CD4-positive, CD25-positive, alpha-beta regulatory T cell (primary cell): ENCODE measurements around the gene ITSN1. TPM values are rescaled to one million over a fixed set of nuclear protein-coding genes. Genes with fewer than 3 reads are reported as not detected.
"Not testable (repeated sequence)": the region's sequence is repeated elsewhere in the genome, so short reads cannot be mapped to it uniquely, and the experiment has no call there.

Experiments
- ATAC-seq, 2 donors: fragments of 150-1000 bp; cut with Tn5 transposase; one replicate each; pipeline ENCODE4 v1.10.0; 2021; ENCODE audit warnings: low read depth in 2 of 2, moderate number of reproducible peaks in 2 of 2, moderate library complexity in 1 of 2
- DNase-seq, 3 donors: peaks; one replicate each; pipeline versions ENCODE4 v3.0.0 to v3.0.0-alpha.2; 2012 to 2022; ENCODE audit warnings: mixed read lengths in 1 of 3
- H3K27ac ChIP-seq: one replicate; pipeline ENCODE4 v1.7.0; 2013; ENCODE audit warnings: mild to moderate bottlenecking, low read length; ENCODE audit not compliant: insufficient read depth, poor library complexity, severe bottlenecking
- H3K27me3 ChIP-seq: one replicate; pipeline ENCODE4 v1.7.0; 2013; ENCODE audit warnings: low read length; ENCODE audit not compliant: control insufficient read depth, insufficient read depth
- H3K36me3 ChIP-seq: one replicate; pipeline ENCODE4 v1.7.0; 2013; ENCODE audit warnings: mild to moderate bottlenecking, low read length, moderate library complexity; ENCODE audit not compliant: control insufficient read depth, insufficient read depth
- H3K4me1 ChIP-seq: 2 replicates; pipeline ENCODE4 v1.7.0; 2013; ENCODE audit warnings: mild to moderate bottlenecking, low read length; ENCODE audit not compliant: insufficient read depth, control insufficient read depth, poor library complexity, severe bottlenecking
- H3K4me3 ChIP-seq: one replicate; pipeline ENCODE4 v1.7.0; 2013; ENCODE audit warnings: low read depth, mild to moderate bottlenecking, low read length, moderate library complexity
- H3K9me3 ChIP-seq, 2 experiments: 1 replicate in 1 of 2; 2 replicates in 1 of 2; pipeline ENCODE4 v1.7.0; 2013; ENCODE audit warnings: low read length in 2 of 2, mild to moderate bottlenecking in 1 of 2, moderate library complexity in 1 of 2; ENCODE audit not compliant: control insufficient read depth in 2 of 2
- H3K27ac Mint-ChIP-seq, 3 donors: one replicate each; pipeline ENCODE4 v1.8.0; 2020 to 2022; ENCODE audit warnings: mild to moderate bottlenecking in 3 of 3, mixed read lengths in 3 of 3, moderate library complexity in 2 of 3
- H3K27me3 Mint-ChIP-seq: one replicate; pipeline ENCODE4 v1.8.0; 2022; ENCODE audit warnings: mild to moderate bottlenecking, mixed read lengths
- H3K36me3 Mint-ChIP-seq: one replicate; pipeline ENCODE4 v1.8.0; 2020; ENCODE audit warnings: mixed read lengths
- H3K4me1 Mint-ChIP-seq, 4 donors: one replicate each; pipeline ENCODE4 v1.8.0; 2020 to 2022; ENCODE audit warnings: mixed read lengths in 4 of 4, mild to moderate bottlenecking in 1 of 4
- H3K4me3 Mint-ChIP-seq, 4 donors: one replicate each; pipeline ENCODE4 v1.8.0; 2020 to 2022; ENCODE audit warnings: mild to moderate bottlenecking in 4 of 4, mixed read lengths in 4 of 4, moderate library complexity in 3 of 4
- H3K9me3 Mint-ChIP-seq, 7 donors: one replicate each; pipeline ENCODE4 v1.8.0; 2020 to 2022; ENCODE audit warnings: mixed read lengths in 7 of 7, mild to moderate bottlenecking in 3 of 7, moderate library complexity in 2 of 7
- polyA plus RNA-seq, 4 donors: library from polyadenylated mRNA; unstranded; fragments of 300-500 nt; fragmentation: Illumina TruSeq; gene quantifications; one replicate each; pipeline ENCODE4 v1.2.3, GENCODE V29; 2021
- total RNA-seq: library from RNA; stranded (reverse); gene quantifications from one replicate; pipeline ENCODE4 v1.2.3, GENCODE V29; 2022

ITSN1 gene
- total and polyA plus RNA-seq, 5 donors from 2014 or later = 0.17 to 1.1 (median 0.44) TPM

DNA sequence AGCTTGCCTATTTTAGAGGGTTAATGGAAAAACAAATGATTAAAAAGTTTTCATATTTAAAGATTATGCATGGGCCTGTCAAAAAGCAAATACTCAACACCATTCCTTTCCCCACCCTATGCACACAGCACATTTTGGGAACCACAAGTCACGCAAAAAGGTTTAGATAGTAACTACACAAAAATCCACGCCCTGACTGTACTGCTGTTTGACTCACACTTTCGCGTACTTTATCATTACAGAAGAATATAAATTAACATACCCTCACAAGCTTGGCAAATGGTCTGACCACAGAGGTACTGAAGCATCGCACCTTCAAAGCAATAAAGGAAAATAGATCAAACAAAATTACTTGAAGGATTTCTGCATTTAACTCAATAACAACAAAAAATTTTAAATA, 271.9 kb downstream of the ITSN1 start:
- peak overlapping the region in 2 of 3 donors; percentile 2 to 98 for H3K27ac Mint-ChIP-seq

GRCh38 chr21:33915368-33916199, 273.3 kb downstream of the ITSN1 start, which contains the start of gene ATP5PO:
Gene ATP5PO, minus strand, starts transcription at chr21:33915804. Its CDS starts 41 bp downstream, at chr21:33915763.
- Mint-ChIP-seq H3K9me3 (no peaks in the 10 kb centered on the region), H3K27me3 (no peaks in the 10 kb centered on the region), H3K36me3 (peaks cover 9% of the 10 kb centered on the region), H3K4me1 (peaks cover 20 to 49% (median 30%) of the 10 kb centered on the region in 4 donors), H3K4me3 (peak within 1 kb of the TSS; percentile 98 to 99 (median 98)), H3K27ac (peak within 1 kb of the TSS; percentile 85 to 98 (median 98))
- Histone ChIP-seq H3K4me1 (peaks cover 15% of the 10 kb centered on the region), H3K27me3 (no peaks in the 10 kb centered on the region), H3K36me3 (peaks cover 26% of the 10 kb centered on the region), H3K4me3 (peak within 1 kb of the TSS; percentile 87), H3K27ac (peak within 1 kb of the TSS; percentile 74), H3K9me3 (no peaks in the 10 kb centered on the region)
- ATAC-seq (peak; percentile 99 to 100), DNase-seq (peak; percentile 93 to 98 (median 94))

More for the DNA sequence above, 271.9 kb downstream of the ITSN1 start:
- no peaks in the 10 kb centered on the region for H3K27me3 Mint-ChIP-seq
- peaks cover 15% of the 10 kb centered on the region for H3K4me1 ChIP-seq
- H3K4me3 ChIP-seq = peak overlapping the region; percentile 87
- H3K36me3 ChIP-seq = peaks cover 40% of the 10 kb centered on the region
- no peak for DNase-seq
- no peak overlapping the region for H3K27ac ChIP-seq
- ATAC-seq = no peak
- H3K27me3 ChIP-seq = no peaks in the 10 kb centered on the region
- peak overlapping the region; percentile 98 to 99 (median 98) for H3K4me3 Mint-ChIP-seq
- no peaks in the 10 kb centered on the region for H3K9me3 ChIP-seq
- H3K9me3 Mint-ChIP-seq = no peaks in the 10 kb centered on the region
- H3K36me3 Mint-ChIP-seq = peaks cover 19% of the 10 kb centered on the region
- peaks cover 24 to 55% (median 31%) of the 10 kb centered on the region in 4 donors for H3K4me1 Mint-ChIP-seq

GRCh38 chr21:33916200-33916567, 273.9 kb downstream of the ITSN1 start:
- H3K27me3 ChIP-seq = no peaks in the 10 kb centered on the region
- DNase-seq = no peak
- peak overlapping the region; percentile 74 for H3K27ac ChIP-seq
- peak overlapping the region; percentile 85 to 98 (median 98) for H3K27ac Mint-ChIP-seq
- H3K27me3 Mint-ChIP-seq = no peaks in the 10 kb centered on the region
- peak overlapping the region; percentile 87 for H3K4me3 ChIP-seq
- H3K9me3 Mint-ChIP-seq = no peaks in the 10 kb centered on the region
- H3K4me1 ChIP-seq = peaks cover 15% of the 10 kb centered on the region
- ATAC-seq = no peak
- H3K4me3 Mint-ChIP-seq = peak overlapping the region; percentile 98 to 99 (median 98)
- H3K36me3 ChIP-seq = peaks cover 20% of the 10 kb centered on the region
- H3K4me1 Mint-ChIP-seq = peaks cover 20 to 43% (median 28%) of the 10 kb centered on the region in 4 donors
- H3K9me3 ChIP-seq = no peaks in the 10 kb centered on the region
- H3K36me3 Mint-ChIP-seq = peaks cover 5% of the 10 kb centered on the region

DNA sequence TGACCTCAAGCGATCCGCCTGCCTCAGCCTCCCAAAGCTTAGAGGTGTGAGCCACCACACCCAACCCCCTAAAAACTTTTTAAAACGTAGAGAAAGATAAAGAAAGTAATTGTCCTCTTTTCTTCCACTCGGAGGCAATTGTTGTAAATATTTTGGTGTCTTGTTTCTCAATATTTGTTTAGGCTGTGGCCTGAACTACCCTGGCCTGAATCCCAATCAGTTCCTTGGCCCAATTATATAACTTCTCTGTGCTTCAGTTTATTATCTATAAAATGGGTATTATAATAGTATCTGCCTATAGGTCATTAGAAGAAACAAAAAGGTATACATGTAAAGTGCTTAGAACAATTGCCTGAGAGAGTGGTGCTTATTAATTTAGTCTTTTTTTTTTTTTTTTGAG, 275.1 kb downstream of the ITSN1 start:
- Histone ChIP-seq H3K9me3 (no peaks in the 10 kb centered on the region), H3K27ac (no peak overlapping the region), H3K36me3 (peaks cover 9% of the 10 kb centered on the region), H3K4me1 (peaks cover 15% of the 10 kb centered on the region), H3K27me3 (no peaks in the 10 kb centered on the region), H3K4me3 (no peak overlapping the region)
- DNase-seq (no peak), ATAC-seq (no peak)
- Mint-ChIP-seq H3K9me3 (no peaks in the 10 kb centered on the region), H3K36me3 (peaks cover 3% of the 10 kb centered on the region), H3K4me3 (peak overlapping the region in 1 of 4 donors; percentile 54), H3K27ac (no peak overlapping the region), H3K27me3 (no peaks in the 10 kb centered on the region), H3K4me1 (peaks cover 18 to 39% (median 28%) of the 10 kb centered on the region in 4 donors)

DNA sequence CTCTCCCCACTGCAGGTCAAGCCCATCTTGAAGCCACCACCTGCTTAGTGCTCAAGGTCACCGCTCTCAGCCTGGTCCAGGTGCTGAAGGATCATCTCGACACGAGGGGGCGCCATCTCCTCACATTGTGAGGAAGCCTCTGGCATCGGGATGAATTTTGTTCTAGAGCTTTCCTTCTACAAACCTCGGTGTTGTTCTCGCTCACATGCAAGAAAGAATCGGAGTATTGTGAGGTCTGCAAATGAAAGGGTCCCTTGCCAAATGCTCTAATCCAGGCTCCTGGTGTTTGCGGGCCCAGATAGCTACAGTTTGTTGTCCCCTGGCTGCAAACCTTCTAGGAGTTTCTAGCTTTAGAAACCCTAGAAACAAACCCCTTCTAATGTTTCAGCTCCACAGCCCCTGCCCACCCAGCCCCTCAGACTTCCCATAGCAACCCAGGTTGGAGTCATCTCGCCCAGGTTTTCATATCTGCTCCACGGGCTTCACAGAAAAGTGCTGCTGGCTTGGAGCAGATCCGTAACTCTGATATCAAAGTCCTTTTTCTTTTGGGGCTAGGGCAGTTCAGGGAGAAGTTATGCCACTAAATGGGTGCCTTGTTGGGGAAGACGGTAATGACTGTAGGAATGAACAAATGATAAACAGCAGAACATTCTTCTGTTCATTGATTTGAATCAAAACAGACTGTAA, 281.9 kb downstream of the ITSN1 start:
- H3K27ac Mint-ChIP-seq = peak overlapping the region; percentile 12 to 88 (median 50)
- peak overlapping the region in 2 of 4 donors; percentile 3 to 13 for H3K4me3 Mint-ChIP-seq
- peaks cover 0 to 13% (median 10%) of the 10 kb centered on the region in 4 donors for H3K4me1 Mint-ChIP-seq
- Histone ChIP-seq H3K27ac (peak overlapping the region; percentile 49), H3K27me3 (no peaks in the 10 kb centered on the region), H3K4me3 (no peak overlapping the region), H3K36me3 (no peaks in the 10 kb centered on the region), H3K4me1 (peaks cover 8% of the 10 kb centered on the region), H3K9me3 (no peaks in the 10 kb centered on the region)
- DNase-seq = peak; percentile 79 to 89 (median 85)
- ATAC-seq = peak; percentile 94 to 96
- H3K9me3 Mint-ChIP-seq = peaks cover 0 to 7% (median 0%) of the 10 kb centered on the region in 7 donors
- H3K36me3 Mint-ChIP-seq = no peaks in the 10 kb centered on the region
- no peaks in the 10 kb centered on the region for H3K27me3 Mint-ChIP-seq

DNA sequence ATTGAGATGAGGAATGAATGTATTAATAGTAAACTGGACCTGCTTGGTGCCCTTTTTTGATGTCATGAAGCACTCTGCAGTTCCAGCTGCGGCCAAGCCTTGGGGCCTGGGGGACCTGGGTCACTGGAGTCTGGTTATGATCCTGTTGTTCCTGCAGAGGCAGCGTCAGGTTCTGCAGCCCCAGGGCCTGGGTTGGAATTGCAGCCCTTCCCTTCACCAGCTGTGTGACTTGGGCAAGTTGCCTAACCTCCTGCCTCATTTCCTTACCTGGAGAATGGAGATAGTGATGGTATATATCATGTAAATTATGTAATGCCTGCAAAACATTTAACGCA, 282.4 kb downstream of the ITSN1 start:
- H3K4me1 Mint-ChIP-seq = peaks cover 0 to 13% (median 10%) of the 10 kb centered on the region in 4 donors
- Histone ChIP-seq H3K4me3 (no peak overlapping the region), H3K36me3 (no peaks in the 10 kb centered on the region), H3K9me3 (no peaks in the 10 kb centered on the region), H3K27ac (peak overlapping the region; percentile 49), H3K4me1 (peaks cover 8% of the 10 kb centered on the region), H3K27me3 (no peaks in the 10 kb centered on the region)
- DNase-seq (no peak), ATAC-seq (no peak)
- H3K4me3 Mint-ChIP-seq = peak overlapping the region in 2 of 4 donors; percentile 13 to 63
- peaks cover 0 to 7% (median 0%) of the 10 kb centered on the region in 7 donors for H3K9me3 Mint-ChIP-seq
- H3K36me3 Mint-ChIP-seq = no peaks in the 10 kb centered on the region
- H3K27ac Mint-ChIP-seq = peak overlapping the region in 2 of 3 donors; percentile 50 to 88
- no peaks in the 10 kb centered on the region for H3K27me3 Mint-ChIP-seq

- H3K27ac ChIP-seq, H3K27me3 Mint-ChIP-seq, H3K4me3 Mint-ChIP-seq, H3K9me3 Mint-ChIP-seq, H3K4me1 ChIP-seq, H3K36me3 Mint-ChIP-seq, ATAC-seq, H3K36me3 ChIP-seq, H3K4me3 ChIP-seq, H3K27me3 ChIP-seq, H3K27ac Mint-ChIP-seq, DNase-seq, H3K9me3 ChIP-seq: not testable (repeated sequence)
- H3K4me1 Mint-ChIP-seq = peaks cover 0 to 16% (median 10%) of the 10 kb centered on the region in 4 donors
These were observed 283.9 kb downstream of the ITSN1 start for GRCh38 chr21:33926248-33926647.
